Measurements from ENCODE around the gene GPR85. TPM values are rescaled to one million over a fixed set of nuclear protein-coding genes. Genes with fewer than 3 reads are reported as not detected.

Gene GPR85
- total RNA-seq, 1 experiment from 2014 or later: 0.65 TPM

GRCh38 chr7:113113912-113114311, 27.3 kb upstream of the GPR85 start:
- ChIA-PET POLR2A (ENCODE audit: unreplicated experiment) (no interaction called here), CTCF (no interaction called here)
- Histone ChIP-seq H3K27me3 (ENCODE audit: insufficient read depth, low read depth) (no peaks in the 10 kb centered on the region), H3K4me1 (replicated peaks; ENCODE audit: insufficient read depth) (peaks cover 7% of the 10 kb centered on the region), H2AFZ (no peak overlapping the region), H4K20me1 (ENCODE audit: insufficient read depth) (no peaks in the 10 kb centered on the region), H3F3A (ENCODE audit: insufficient read depth, low read depth) (no peaks in the 10 kb centered on the region), H3K9me3 (ENCODE audit: insufficient read depth, low read depth) (peaks cover 3% of the 10 kb centered on the region; the same call in 1 of the 2 replicates), H3K36me3 (ENCODE audit: low read depth) (no peaks in the 10 kb centered on the region), H3K4me2 (no peak overlapping the region), H3K79me2 (ENCODE audit: low read depth) (0 out of 2 replicates have a peak, but pooled peaks cover 3% of the 10 kb centered on the region), H3K9me2 (ENCODE audit: insufficient read depth) (no peaks in the 10 kb centered on the region), H3K4me3 (no peak overlapping the region), H3K27ac (no peak overlapping the region)
- TF ChIP-seq EZH2 (IDR thresholded peaks at IDR 0.05; ENCODE audit: low read depth): no peak
- TF ChIP-seq, protein P1, sequence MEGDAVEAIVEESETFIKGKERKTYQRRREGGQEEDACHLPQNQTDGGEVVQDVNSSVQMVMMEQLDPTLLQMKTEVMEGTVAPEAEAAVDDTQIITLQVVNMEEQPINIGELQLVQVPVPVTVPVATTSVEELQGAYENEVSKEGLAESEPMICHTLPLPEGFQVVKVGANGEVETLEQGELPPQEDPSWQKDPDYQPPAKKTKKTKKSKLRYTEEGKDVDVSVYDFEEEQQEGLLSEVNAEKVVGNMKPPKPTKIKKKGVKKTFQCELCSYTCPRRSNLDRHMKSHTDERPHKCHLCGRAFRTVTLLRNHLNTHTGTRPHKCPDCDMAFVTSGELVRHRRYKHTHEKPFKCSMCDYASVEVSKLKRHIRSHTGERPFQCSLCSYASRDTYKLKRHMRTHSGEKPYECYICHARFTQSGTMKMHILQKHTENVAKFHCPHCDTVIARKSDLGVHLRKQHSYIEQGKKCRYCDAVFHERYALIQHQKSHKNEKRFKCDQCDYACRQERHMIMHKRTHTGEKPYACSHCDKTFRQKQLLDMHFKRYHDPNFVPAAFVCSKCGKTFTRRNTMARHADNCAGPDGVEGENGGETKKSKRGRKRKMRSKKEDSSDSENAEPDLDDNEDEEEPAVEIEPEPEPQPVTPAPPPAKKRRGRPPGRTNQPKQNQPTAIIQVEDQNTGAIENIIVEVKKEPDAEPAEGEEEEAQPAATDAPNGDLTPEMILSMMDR (conservative IDR thresholded peaks at IDR 0.05): no peak
- no TSS peak for BruUV-seq (replicated peaks)
- intact Hi-C loops (cut with micrococcal nuclease; ENCODE audit: unreplicated experiment): no loop called here
- DNase-seq: no peak

- peak in 1 of 2 experiments; percentile 42 for DNase-seq
- Histone ChIP-seq H3K4me2 (no peak overlapping the region), H3K4me3 (no peak overlapping the region), H3K9me2 (ENCODE audit: insufficient read depth) (no peaks in the 10 kb centered on the region), H4K20me1 (ENCODE audit: insufficient read depth) (no peaks in the 10 kb centered on the region), H2AFZ (no peak overlapping the region), H3K79me2 (ENCODE audit: low read depth) (no peaks in the 10 kb centered on the region), H3K9me3 (ENCODE audit: insufficient read depth, low read depth) (peaks cover 3% of the 10 kb centered on the region; the same call in 1 of the 2 replicates), H3K27ac (no peak overlapping the region), H3F3A (ENCODE audit: insufficient read depth, low read depth) (no peaks in the 10 kb centered on the region), H3K27me3 (ENCODE audit: insufficient read depth, low read depth) (no peaks in the 10 kb centered on the region), H3K4me1 (replicated peaks; ENCODE audit: insufficient read depth) (no peaks in the 10 kb centered on the region; the same call in 1 of the 2 replicates), H3K36me3 (ENCODE audit: low read depth) (no peaks in the 10 kb centered on the region)
- ChIA-PET POLR2A (ENCODE audit: unreplicated experiment) (interaction anchor here (0.5 to 0.6 kb wide), 2 partner anchors 9 to 23 kb away, joined by 4 to 8 read pairs; partner anchors contain the start of gene GPR85), CTCF (no interaction called here)
- no TSS peak for BruUV-seq (replicated peaks)
- TF ChIP-seq EZH2 (IDR thresholded peaks at IDR 0.05; ENCODE audit: low read depth): no peak
- TF ChIP-seq, protein P1 (conservative IDR thresholded peaks at IDR 0.05): no peak
- intact Hi-C loops (cut with micrococcal nuclease; ENCODE audit: unreplicated experiment): no loop called here
Measured at GRCh38 chr7:113109718-113110117, 23.1 kb upstream of the GPR85 start.

DNA sequence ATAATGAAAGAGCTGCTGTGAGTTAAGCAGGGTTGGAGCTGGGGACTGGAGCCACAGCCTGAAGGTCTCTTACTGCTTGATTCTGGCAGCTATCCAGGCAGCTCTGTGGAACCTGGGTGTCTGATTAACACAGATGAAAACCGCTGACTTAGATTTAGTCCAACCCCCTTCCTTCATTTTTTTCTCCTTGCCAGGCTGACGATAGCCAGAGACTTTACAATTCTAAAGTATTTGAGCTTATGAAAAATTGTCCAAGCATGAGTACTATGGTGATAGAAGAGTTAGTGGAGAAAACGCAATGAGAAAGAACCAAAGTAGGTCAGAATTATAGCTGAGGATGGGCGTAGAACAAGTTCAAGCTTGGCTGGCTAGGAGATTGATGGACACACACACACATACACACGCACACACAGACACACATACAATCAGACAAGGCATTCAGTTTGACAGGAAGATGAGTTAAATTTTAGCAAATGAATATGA, 13.5 kb upstream of the GPR85 start:
- intact Hi-C loops (cut with micrococcal nuclease; ENCODE audit: unreplicated experiment): no loop called here
- Histone ChIP-seq H3K79me2 (ENCODE audit: low read depth) (no peaks in the 10 kb centered on the region), H3K9me3 (ENCODE audit: insufficient read depth, low read depth) (no peaks in the 10 kb centered on the region), H3K9me2 (ENCODE audit: insufficient read depth) (no peaks in the 10 kb centered on the region; the same call in 1 of the 2 replicates), H3K27me3 (ENCODE audit: insufficient read depth, low read depth) (no peaks in the 10 kb centered on the region), H3K36me3 (ENCODE audit: low read depth) (no peaks in the 10 kb centered on the region), H3K4me1 (replicated peaks; ENCODE audit: insufficient read depth) (0 out of 2 replicates have a peak, but pooled peaks cover 9% of the 10 kb centered on the region), H3K27ac (no peak overlapping the region), H3K4me2 (no peak overlapping the region), H3F3A (ENCODE audit: insufficient read depth, low read depth) (no peaks in the 10 kb centered on the region), H2AFZ (no peak overlapping the region), H4K20me1 (ENCODE audit: insufficient read depth) (no peaks in the 10 kb centered on the region), H3K4me3 (no peak overlapping the region)
- TF ChIP-seq, protein P1 (conservative IDR thresholded peaks at IDR 0.05): no peak
- TF ChIP-seq EZH2 (IDR thresholded peaks at IDR 0.05; ENCODE audit: low read depth): no peak
- POLR2A ChIA-PET (ENCODE audit: unreplicated experiment): interaction anchor here (0.7 kb wide), 1 partner anchor 9 kb away, joined by 4 read pairs; no protein-coding TSS in a partner anchor
- CTCF ChIA-PET: no interaction called here
- no peak for DNase-seq
- no TSS peak for BruUV-seq (replicated peaks)

All from PC-9 (cell line).